RCC 7860 (cell line): ENCODE data around the gene DUS2.
A peak's percentile ranks its signal among the peaks of the same experiment; 100 is the strongest.

Experiments
- DNase-seq: peaks from one replicate; pipeline ENCODE4 v3.0.0-alpha.2; 2015; ENCODE audit warnings: low spot score
- FAIRE-seq: peaks from 2 replicates; lab custom pipeline; 2012; peaks lifted over from hg19 to GRCh38; lab: Jason Lieb, UNC

Gene DUS2

GRCh38 chr16:68040506-68041288, 17.6 kb downstream of the DUS2 start:
- peak; percentile 65 for DNase-seq
- FAIRE-seq, result no peak

GRCh38 chr16:68041783-68042182, 18.7 kb downstream of the DUS2 start:
- FAIRE-seq, result no peak
- DNase-seq, result no peak

GRCh38 chr16:68046106-68046505, 23.0 kb downstream of the DUS2 start:
- no peak for DNase-seq
- FAIRE-seq, result no peak

- DNase-seq (no peak), FAIRE-seq (no peak)
Measured at GRCh38 chr16:68047987-68048386, 24.9 kb downstream of the DUS2 start.

- DNase-seq (no peak), FAIRE-seq (no peak)
Measured at GRCh38 chr16:68049449-68049848, 26.4 kb downstream of the DUS2 start.

GRCh38 chr16:68055395-68055794, 32.3 kb downstream of the DUS2 start:
- FAIRE-seq (no peak), DNase-seq (no peak)

- FAIRE-seq, result no peak
- DNase-seq, result no peak
Measured at GRCh38 chr16:68059804-68060203, 36.7 kb downstream of the DUS2 start.

- FAIRE-seq, result no peak
- no peak for DNase-seq
Measured at GRCh38 chr16:68061396-68061795, 38.3 kb downstream of the DUS2 start.

GRCh38 chr16:68062910-68063393, 39.9 kb downstream of the DUS2 start:
- FAIRE-seq, result no peak
- no peak for DNase-seq

GRCh38 chr16:68064791-68065365, 41.8 kb downstream of the DUS2 start:
- FAIRE-seq (no peak), DNase-seq (peak; percentile 50)

GRCh38 chr16:68065716-68066305, 42.7 kb downstream of the DUS2 start:
- DNase-seq (no peak), FAIRE-seq (no peak)

- FAIRE-seq, result no peak
Measured at GRCh38 chr16:68066763-68067162, 43.7 kb downstream of the DUS2 start.

GRCh38 chr16:68068926-68069325, 45.8 kb downstream of the DUS2 start:
- DNase-seq (no peak), FAIRE-seq (no peak)

More at GRCh38 chr16:68066763-68067162, 43.7 kb downstream of the DUS2 start:
- DNase-seq, result no peak

GRCh38 chr16:68069511-68070248, 46.6 kb downstream of the DUS2 start:
- no peak for DNase-seq
- no peak for FAIRE-seq

- FAIRE-seq (no peak), DNase-seq (no peak)
Measured at GRCh38 chr16:68070249-68070730, 47.2 kb downstream of the DUS2 start.

- FAIRE-seq (no peak), DNase-seq (no peak)
Measured at GRCh38 chr16:68070806-68071517, 47.9 kb downstream of the DUS2 start.

- DNase-seq (no peak), FAIRE-seq (no peak)
Measured at GRCh38 chr16:68071518-68071901, 48.4 kb downstream of the DUS2 start.

GRCh38 chr16:68072038-68072695, 49.1 kb downstream of the DUS2 start:
- FAIRE-seq (no peak), DNase-seq (no peak)

GRCh38 chr16:68073902-68074760, 51.0 kb downstream of the DUS2 start:
- FAIRE-seq (no peak), DNase-seq (no peak)
